Measurements from ENCODE around the gene CDH20. TPM values are rescaled to one million over a fixed set of nuclear protein-coding genes. Genes with fewer than 3 reads are reported as not detected.

The CDH20 gene
- polyA plus RNA-seq, 3 donors = 0.45 to 2.9 (median 0.48) TPM

- WGBS, 3 donors = 70 to 81% (median 74%) methylated on average over 3 of the region's 3 CpGs
- H3K27ac ChIP-seq (ENCODE audit: low read depth, low read length) = no peak overlapping the region
These were observed 66.9 kb downstream of the CDH20 start for GRCh38 chr18:61400016-61400635.

DNA sequence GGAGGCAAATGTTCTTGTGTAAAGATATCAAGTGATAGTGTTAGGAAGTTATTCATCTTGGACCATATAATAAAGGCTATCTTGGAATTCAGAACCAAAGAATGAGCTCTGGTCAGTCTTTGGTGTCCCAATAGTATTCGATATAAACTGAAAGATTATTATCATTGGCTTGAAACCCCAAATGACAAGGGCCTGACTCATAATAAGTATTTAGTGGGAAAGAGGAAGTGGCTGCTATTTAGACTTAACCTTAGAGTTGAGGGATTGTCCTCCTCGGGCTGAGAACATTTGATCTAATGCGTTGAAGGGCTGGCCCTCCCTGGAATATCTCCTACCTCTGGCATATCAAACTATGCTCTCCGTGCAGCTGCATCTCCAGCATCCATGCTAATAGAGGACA lies 67.5 kb downstream of the CDH20 start:
- no peak overlapping the region for H3K27ac ChIP-seq (ENCODE audit: low read depth, low read length)
- WGBS, 3 donors = 38 to 59% (median 45%) methylated on average over 4 of the region's 4 CpGs

- WGBS, 3 donors = 35 to 73% (median 63%) methylated on average over 1 of the region's 1 CpG
- H3K27ac ChIP-seq (ENCODE audit: low read depth, low read length) = no peak overlapping the region
These were observed 69.5 kb downstream of the CDH20 start for GRCh38 chr18:61402726-61403125.

GRCh38 chr18:61413396-61413795 lies 80.2 kb downstream of the CDH20 start:
- no peak overlapping the region for H3K27ac ChIP-seq (ENCODE audit: low read depth, low read length)
- WGBS, 3 donors = 38 to 96% (median 91%) methylated on average over 1 of the region's 1 CpG

GRCh38 chr18:61414086-61414485 lies 80.9 kb downstream of the CDH20 start:
- WGBS, 3 donors = 69 to 88% (median 87%) methylated on average over 4 of the region's 4 CpGs
- H3K27ac ChIP-seq (ENCODE audit: low read depth, low read length) = no peak overlapping the region

GRCh38 chr18:61419763-61420162 lies 86.5 kb downstream of the CDH20 start:
- 53 to 98% (median 81%) methylated on average over 1 of the region's 1 CpG for WGBS, 3 donors
- H3K27ac ChIP-seq (ENCODE audit: low read depth, low read length) = no peak overlapping the region

DNA sequence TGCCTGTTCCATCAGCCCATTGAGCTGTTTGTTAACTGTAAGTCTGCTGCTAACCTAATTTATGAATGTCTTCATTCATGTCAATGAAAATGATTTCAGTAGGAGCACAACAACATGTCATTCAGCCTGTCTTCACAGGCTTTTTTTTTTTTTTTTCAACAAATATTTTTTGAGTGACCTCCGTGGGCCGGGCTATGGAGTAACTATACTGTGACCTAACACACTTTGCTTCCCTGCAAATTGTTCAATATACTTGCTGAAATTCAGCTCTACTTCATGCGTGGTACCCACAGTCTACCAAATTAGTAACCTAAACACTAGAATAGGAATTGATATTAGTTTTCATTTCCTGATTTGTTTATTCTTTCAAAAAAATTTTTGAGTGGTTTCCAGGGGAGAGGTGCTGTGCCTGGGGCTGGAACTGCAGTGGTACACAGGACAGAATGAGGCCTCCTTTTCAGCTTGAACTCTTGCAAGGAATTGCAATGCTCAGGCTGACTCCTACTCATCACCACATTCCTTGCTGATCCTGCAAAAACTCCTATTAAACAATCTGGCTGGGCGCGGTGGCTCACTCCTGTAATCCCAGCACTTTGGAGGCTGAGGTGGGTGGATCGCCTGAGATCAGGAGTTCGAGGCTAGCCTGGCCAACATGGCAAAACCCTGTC lies 87.1 kb downstream of the CDH20 start:
- 79 to 93% (median 89%) methylated on average over 7 of the region's 7 CpGs for WGBS, 3 donors

DNA sequence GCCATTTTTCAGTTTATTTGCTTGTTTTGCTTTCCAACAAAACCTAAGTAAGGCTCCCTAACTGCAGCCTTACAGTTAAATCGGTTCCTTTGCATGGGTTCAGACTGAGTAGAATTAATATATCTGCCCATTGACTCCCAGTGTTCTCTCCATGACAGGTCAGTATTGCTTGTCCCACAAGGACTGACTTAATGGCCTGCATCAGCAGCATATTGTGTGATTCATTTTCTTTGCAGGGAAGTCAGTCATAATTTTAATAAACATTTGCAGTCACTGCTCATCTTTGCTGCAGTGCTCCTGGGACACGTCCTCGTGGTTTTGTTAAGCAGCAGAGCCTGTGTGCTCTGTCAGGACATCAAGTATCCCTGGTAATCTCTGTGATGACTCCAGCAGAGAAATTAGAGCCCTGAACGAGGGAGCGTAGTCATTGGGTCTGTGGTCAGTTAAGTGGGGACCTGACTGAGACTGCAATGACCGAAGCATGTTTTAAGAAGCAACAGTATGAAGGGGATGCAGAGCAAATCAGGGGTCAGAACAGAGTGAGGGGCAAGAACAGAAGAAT lies 93.3 kb downstream of the CDH20 start:
- H3K27ac ChIP-seq (ENCODE audit: low read depth, low read length) = no peak overlapping the region
- 72 to 80% (median 78%) methylated on average over 6 of the region's 6 CpGs for WGBS, 3 donors

More for the DNA sequence above, 87.1 kb downstream of the CDH20 start:
- no peak overlapping the region for H3K27ac ChIP-seq (ENCODE audit: low read depth, low read length)

DNA sequence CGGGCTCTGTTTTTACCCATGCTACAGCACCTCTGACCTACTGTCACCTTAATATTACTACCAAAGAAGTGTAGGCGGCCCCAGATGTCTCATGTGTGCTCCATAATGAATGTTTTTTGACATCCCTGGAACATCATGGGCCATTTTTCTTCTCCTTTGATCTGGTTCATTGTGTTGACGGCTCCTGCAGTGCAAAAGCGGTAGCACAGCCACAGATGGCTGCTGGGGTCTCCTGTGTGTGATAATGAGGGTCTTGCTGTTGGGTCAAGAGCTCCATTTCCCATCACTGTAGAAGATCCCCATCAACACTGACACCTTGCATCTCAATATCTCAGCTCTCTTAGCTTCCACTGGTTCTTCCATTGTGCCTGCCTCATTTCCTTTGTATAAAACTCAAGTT lies 95.0 kb downstream of the CDH20 start:
- 74 to 82% (median 79%) methylated on average over 4 of the region's 4 CpGs for WGBS, 3 donors
- no peak overlapping the region for H3K27ac ChIP-seq (ENCODE audit: low read depth, low read length)

DNA sequence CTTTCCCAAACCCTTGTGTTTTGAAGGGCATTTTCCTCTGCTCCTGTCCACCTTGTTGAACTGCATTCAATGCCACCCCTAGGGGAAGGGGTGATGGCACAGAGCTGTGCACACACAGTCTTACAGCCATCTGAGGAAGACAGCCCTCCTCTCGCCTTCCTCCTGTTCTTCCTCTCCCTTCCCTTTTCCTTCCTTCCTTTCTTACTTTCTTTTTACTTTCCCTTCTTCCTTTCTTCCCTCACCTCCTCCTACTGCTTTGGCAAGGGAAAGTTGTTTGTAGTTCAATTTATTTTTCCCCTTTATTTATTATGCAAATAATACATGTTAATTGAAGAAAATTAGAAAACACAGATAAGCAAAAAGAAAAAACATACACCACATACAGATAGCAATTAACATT lies 99.4 kb downstream of the CDH20 start:
- no peak overlapping the region for H3K27ac ChIP-seq (ENCODE audit: low read depth, low read length)
- WGBS, 3 donors = 69 to 83% (median 83%) methylated on average over 1 of the region's 1 CpG

GRCh38 chr18:61435064-61435652 lies 101.9 kb downstream of the CDH20 start:
- H3K27ac ChIP-seq (ENCODE audit: low read depth, low read length) = no peak overlapping the region
- 22 to 48% (median 37%) methylated on average over 3 of the region's 3 CpGs for WGBS, 3 donors

DNA sequence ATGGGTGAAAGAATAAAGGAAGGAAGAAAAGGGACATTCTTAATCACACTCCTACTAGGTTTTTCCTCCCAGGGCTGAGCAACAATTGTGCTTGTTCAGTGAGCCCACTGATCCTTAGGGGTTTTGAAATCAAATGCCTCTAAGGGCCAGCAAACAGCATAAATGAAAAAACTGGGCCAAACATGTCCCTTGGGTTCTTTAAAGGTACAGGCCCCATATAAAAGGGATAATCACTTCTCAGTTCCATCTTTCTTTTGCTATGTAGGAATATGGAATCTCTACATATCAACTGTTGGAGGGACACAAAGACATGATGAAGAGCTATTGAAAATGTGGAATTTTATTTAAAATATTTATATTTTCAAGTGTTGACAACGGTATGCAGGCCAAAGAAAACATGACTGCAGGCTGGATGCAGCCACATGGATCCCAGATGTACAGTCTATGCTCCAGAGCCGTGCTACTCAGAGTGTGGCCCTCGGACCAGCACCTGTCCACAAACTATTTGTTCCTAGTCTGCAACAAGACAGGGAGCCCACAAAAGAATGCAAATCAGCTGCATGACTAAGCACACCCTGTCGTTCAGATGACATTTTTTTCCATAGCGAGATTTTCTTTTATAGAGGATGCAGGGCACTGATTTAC lies 110.0 kb downstream of the CDH20 start:
- WGBS, 3 donors = 63 to 83% (median 80%) methylated on average over 5 of the region's 5 CpGs
- no peak overlapping the region for H3K27ac ChIP-seq (ENCODE audit: low read depth, low read length)

DNA sequence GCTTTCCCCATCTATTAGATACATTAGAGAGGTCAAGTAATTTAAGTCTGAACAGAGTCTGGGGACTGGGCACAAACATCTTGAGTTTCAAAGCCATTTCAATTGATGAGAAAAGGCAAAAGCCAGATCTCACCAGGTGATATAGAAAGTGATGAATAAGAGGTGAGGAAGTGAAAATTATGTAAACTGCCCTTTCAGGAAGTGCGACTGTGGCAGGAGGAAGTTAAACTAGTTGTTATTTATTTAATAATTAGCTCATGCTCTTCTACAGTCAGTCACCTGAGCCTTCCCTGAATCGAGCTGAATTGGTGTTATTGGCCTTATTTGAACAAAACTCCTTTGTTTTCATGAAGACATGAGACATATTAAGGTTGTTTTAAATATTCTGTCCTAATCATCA lies 115.1 kb downstream of the CDH20 start:
- 18 to 53% (median 48%) methylated on average over 2 of the region's 2 CpGs for WGBS, 3 donors
- no peak overlapping the region for H3K27ac ChIP-seq (ENCODE audit: low read depth, low read length)

- 56 to 65% (median 61%) methylated on average over 4 of the region's 4 CpGs for WGBS, 3 donors
- H3K27ac ChIP-seq (ENCODE audit: low read depth, low read length) = no peak overlapping the region
These were observed 126.8 kb downstream of the CDH20 start for GRCh38 chr18:61459896-61460648.

DNA sequence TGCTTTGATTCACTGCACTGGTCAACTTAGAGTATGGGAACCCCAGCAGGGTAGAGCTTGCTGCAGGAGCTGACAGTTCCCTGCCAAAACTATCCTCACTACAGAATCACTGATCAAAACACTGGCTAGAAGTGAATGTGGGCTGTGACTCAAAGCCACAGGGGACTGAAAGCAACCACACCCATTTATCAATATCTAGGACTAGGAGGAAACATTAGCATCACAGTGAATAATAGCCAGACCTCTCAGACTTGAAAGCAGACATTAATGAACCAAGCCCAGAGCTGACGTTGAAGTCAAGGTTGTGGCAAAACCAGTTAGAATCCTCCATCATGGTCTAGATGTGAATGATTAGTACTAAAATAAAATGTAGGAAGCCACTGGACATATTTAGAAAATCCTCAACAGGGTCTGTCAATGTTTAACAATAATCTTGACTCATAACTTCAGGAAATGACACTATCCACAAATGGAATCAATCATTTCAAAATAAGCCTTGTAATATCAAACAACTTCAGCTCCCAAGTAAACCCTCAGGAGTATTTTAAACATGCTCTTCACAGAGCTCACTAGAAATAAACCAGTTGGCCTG lies 131.4 kb downstream of the CDH20 start:
- H3K27ac ChIP-seq (ENCODE audit: low read depth, low read length) = no peak overlapping the region
- WGBS, 3 donors = 50 to 77% (median 66%) methylated on average over 1 of the region's 1 CpG

GRCh38 chr18:61466736-61467135 lies 133.5 kb downstream of the CDH20 start:
- H3K27ac ChIP-seq (ENCODE audit: low read depth, low read length) = no peak overlapping the region
- 78 to 91% (median 82%) methylated on average over 3 of the region's 3 CpGs for WGBS, 3 donors

DNA sequence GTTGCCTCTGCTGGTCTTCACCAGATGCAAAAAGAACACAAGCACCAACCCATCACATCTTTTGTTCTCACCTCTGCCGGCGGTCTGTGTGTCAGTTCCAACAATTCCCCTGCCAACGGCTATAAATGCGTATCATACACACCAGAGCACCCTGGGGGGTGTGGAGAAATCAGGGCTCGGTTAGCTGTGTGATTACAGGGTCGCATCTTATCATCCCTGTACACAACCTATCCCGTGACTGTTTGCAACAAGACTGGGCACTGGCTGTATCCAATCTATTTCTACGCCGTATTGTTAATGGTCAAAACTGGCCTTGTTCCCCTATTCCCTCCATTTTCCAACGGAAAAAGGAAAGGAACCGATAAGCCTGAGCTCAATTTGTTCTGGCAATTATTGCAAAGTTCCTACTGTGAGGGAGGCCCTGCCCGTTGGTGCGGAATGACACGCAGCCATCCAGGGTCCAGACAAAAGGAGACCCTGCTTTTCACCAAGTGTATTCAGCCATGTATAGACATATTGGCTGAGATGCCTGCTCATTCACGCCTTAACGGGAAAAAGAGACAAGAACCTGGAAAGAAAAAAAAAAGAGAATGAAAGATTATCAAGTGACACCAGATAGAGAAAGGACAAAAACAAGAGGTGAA lies 136.9 kb downstream of the CDH20 start:
- WGBS, 3 donors = 85 to 92% (median 91%) methylated on average over 16 of the region's 16 CpGs
- H3K27ac ChIP-seq (ENCODE audit: low read depth, low read length) = no peak overlapping the region

GRCh38 chr18:61471541-61471940 lies 138.3 kb downstream of the CDH20 start:
- WGBS, 3 donors = 73 to 88% (median 87%) methylated on average over 4 of the region's 4 CpGs
- H3K27ac ChIP-seq (ENCODE audit: low read depth, low read length) = no peak overlapping the region

Measured in adipose tissue (tissue), 3 donors.